Esophagus muscularis mucosa (tissue), 3 donors: ENCODE results near the gene OR10V1.

Experiments used
- POLR2A ChIP-seq: fragments of 450-650 bp; IDR thresholded peaks from one replicate; pipeline ENCODE4 v1.6.1; 2017; ENCODE audit warnings: antibody characterized with exemption, moderate library complexity, mild to moderate bottlenecking, low read depth
- POLR2AphosphoS5 ChIP-seq, 2 donors: sonication (generic); formaldehyde crosslinking; IDR thresholded peaks; one replicate each; pipeline ENCODE4 v1.6.1; 2017; ENCODE audit warnings: antibody characterized with exemption in 2 of 2
- TF ChIP-seq, protein P1 (sequence below), 3 experiments: fragments of 200-600 bp in 2 of 3; fragments of 450-650 bp in 1 of 3; sonication (generic) in 2 of 3; IDR thresholded peaks; one replicate each; pipeline ENCODE4 v1.5.1; 2017 to 2019; ENCODE audit warnings: antibody characterized with exemption in 3 of 3, mild to moderate bottlenecking in 2 of 3, moderate library complexity in 1 of 3

DNA sequence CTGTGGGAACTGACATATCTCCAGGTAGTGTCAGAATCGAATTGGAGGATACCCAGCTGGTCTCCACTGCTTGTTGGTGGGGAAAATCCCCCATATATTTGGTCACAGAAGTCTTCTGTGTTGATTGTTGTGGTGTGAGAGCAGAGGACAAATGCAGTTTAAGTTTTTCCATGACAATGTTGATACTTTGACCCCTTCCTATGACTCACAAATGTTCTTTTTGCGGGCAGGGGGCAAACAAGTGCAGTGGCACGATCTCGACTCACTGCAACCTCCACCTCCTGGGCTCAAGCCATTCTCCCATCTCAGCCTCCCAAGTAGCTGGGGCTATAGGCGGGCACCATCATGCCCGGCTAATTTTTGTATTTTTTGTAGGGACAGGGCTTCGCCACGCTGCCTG, 37.4 kb downstream of the OR10V1 start:
- TF ChIP-seq, protein P1, sequence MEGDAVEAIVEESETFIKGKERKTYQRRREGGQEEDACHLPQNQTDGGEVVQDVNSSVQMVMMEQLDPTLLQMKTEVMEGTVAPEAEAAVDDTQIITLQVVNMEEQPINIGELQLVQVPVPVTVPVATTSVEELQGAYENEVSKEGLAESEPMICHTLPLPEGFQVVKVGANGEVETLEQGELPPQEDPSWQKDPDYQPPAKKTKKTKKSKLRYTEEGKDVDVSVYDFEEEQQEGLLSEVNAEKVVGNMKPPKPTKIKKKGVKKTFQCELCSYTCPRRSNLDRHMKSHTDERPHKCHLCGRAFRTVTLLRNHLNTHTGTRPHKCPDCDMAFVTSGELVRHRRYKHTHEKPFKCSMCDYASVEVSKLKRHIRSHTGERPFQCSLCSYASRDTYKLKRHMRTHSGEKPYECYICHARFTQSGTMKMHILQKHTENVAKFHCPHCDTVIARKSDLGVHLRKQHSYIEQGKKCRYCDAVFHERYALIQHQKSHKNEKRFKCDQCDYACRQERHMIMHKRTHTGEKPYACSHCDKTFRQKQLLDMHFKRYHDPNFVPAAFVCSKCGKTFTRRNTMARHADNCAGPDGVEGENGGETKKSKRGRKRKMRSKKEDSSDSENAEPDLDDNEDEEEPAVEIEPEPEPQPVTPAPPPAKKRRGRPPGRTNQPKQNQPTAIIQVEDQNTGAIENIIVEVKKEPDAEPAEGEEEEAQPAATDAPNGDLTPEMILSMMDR (IDR thresholded peaks at IDR 0.05), result no peak
- TF ChIP-seq POLR2A (no peak), POLR2AphosphoS5 (IDR thresholded peaks at IDR 0.05) (no peak)
